ENCODE measurements around the gene NAA60. TPM values are rescaled to one million over a fixed set of nuclear protein-coding genes. Genes with fewer than 3 reads are reported as not detected.

Gene NAA60
- total and polyA plus RNA-seq, 2 of the 13 experiments (the other 11 are each of a cell fraction or from before 2014, with no cell fraction given): 14.7 to 32.0 TPM

GRCh38 chr16:3400779-3401688 is 42.4 kb upstream of the NAA60 start, which contains the start of the genes ZNF174 and ZSCAN32 (continued):
- 0 out of 2 replicates have a peak, but pooled peaks have one; percentile 72 for TF ChIP-seq HMGXB3 (CRISPR knock-in tag; IDR thresholded peaks at IDR 0.05; ENCODE audit: borderline replicate concordance)
- TF ChIP-seq SETDB1 (CRISPR knock-in tag; IDR thresholded peaks at IDR 0.05; ENCODE audit: borderline replicate concordance): no peak
- no peak for TF ChIP-seq IRX3 (CRISPR knock-in tag; IDR thresholded peaks at IDR 0.05; ENCODE audit: borderline replicate concordance, low read depth)
- TF ChIP-seq ZNF432 (CRISPR knock-in tag; IDR thresholded peaks at IDR 0.05; ENCODE audit: borderline replicate concordance): no peak
- TF ChIP-seq, protein P1, sequence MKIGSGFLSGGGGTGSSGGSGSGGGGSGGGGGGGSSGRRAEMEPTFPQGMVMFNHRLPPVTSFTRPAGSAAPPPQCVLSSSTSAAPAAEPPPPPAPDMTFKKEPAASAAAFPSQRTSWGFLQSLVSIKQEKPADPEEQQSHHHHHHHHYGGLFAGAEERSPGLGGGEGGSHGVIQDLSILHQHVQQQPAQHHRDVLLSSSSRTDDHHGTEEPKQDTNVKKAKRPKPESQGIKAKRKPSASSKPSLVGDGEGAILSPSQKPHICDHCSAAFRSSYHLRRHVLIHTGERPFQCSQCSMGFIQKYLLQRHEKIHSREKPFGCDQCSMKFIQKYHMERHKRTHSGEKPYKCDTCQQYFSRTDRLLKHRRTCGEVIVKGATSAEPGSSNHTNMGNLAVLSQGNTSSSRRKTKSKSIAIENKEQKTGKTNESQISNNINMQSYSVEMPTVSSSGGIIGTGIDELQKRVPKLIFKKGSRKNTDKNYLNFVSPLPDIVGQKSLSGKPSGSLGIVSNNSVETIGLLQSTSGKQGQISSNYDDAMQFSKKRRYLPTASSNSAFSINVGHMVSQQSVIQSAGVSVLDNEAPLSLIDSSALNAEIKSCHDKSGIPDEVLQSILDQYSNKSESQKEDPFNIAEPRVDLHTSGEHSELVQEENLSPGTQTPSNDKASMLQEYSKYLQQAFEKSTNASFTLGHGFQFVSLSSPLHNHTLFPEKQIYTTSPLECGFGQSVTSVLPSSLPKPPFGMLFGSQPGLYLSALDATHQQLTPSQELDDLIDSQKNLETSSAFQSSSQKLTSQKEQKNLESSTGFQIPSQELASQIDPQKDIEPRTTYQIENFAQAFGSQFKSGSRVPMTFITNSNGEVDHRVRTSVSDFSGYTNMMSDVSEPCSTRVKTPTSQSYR (CRISPR knock-in tag; IDR thresholded peaks at IDR 0.05; ENCODE audit: borderline replicate concordance): peak; percentile 77
- no peak; the same call in 1 of the 2 replicates for TF ChIP-seq ZNF746 (CRISPR knock-in tag; IDR thresholded peaks at IDR 0.05)
- TF ChIP-seq KIAA2018 (CRISPR knock-in tag; IDR thresholded peaks at IDR 0.05; ENCODE audit: borderline replicate concordance): no peak
- no peak for TF ChIP-seq MTA3 (CRISPR knock-in tag; IDR thresholded peaks at IDR 0.05)
- TF ChIP-seq ZNF333 (CRISPR knock-in tag; IDR thresholded peaks at IDR 0.05; ENCODE audit: borderline replicate concordance): peak; percentile 83
- TF ChIP-seq ZNF468 (CRISPR knock-in tag; IDR thresholded peaks at IDR 0.05): no peak
- no peak for TF ChIP-seq ZNF224 (CRISPR knock-in tag; IDR thresholded peaks at IDR 0.05)
- TF ChIP-seq SCMH1 (CRISPR knock-in tag; IDR thresholded peaks at IDR 0.05; ENCODE audit: borderline replicate concordance): no peak
